HG03039 (cell line): ENCODE data around the gene REEP1.

Experiments used
- ATAC-seq: cut with Tn5 transposase; IDR thresholded peaks from one replicate; pipeline ENCODE4 v1.9.1; 2021; ENCODE audit warnings: mild to moderate bottlenecking, moderate library complexity; ENCODE audit not compliant: unreplicated experiment

Gene REEP1

DNA sequence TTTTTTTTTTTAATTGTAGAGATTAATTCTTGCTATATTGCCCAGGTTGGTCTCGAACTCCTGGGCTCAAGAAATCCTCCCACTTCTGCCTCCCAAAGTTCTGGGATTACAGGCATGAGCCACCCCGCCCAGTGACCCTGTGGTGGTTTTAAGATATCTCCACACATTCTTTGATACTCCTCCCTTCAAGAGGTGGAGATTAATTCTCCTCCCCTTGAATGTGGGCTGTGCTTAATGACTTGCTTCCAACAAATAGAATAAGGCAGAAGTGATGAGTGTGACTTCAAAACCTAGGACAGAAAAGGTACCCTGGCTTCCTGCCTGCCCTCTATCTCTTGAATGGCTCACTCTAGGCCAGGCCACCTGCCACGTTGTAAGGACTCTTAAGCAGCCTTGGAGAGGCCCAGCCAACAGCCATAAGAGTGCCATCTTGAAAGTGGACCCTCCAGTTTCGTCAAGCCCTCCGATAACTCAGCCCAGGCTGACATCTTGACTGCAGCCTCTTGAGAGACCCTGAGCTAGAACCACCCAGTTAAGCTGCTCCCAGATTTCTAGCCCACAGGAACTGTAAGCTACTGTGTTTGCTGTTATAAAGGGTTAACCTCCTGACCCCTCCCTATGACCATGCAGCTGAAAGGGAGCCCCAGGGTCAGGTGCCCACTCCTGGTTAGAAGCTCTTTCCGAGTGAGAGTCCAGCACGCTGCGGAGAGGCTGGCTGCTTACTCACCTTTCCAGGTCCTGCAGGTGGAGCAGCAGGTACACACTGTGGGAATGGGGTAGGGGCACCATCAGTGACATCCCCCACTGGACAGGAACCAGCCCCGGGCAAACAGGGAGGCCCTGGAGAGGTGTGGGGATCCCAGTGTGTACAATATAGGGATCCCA lies 110.5 kb downstream of the REEP1 start:
- ATAC-seq, result no peak

DNA sequence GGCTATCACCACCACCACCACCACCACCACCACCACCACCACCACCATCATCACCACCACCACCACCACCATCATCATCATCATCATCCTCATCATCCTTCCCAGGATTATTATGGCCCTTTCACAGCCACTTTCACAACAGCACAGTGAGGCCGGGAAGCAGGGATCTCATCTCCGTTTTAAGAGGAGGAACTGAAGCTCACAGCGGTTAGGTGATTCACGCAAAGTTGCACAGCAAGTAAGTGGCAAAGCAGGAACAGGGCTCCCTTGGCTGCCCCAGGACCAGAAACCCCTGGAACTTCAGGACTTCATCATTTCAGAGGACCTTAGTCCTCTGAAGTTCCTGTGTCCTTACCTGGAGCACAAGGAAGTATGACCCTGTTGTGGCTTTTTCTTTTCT lies 111.4 kb downstream of the REEP1 start:
- ATAC-seq, result no peak

DNA sequence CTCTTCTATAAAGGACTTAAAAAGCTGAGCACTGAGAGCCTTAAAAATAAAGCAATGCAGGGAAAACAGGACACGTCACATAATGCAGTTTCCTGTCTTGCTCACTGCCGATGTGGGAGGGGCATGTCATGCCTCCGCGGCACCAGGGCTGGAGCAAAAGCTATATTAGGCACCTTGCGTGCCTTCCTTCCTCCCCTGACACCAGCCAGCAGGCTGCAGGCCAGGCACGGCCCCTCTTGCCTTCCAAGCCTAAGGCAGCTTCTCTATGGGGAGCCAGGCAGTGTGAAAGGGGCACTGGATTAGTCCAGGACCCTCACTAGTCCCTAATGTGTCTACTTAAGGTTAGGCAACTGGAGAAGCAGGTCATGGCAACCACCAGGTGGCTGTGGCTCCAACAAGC lies 111.8 kb downstream of the REEP1 start:
- ATAC-seq, result peak; percentile 39

DNA sequence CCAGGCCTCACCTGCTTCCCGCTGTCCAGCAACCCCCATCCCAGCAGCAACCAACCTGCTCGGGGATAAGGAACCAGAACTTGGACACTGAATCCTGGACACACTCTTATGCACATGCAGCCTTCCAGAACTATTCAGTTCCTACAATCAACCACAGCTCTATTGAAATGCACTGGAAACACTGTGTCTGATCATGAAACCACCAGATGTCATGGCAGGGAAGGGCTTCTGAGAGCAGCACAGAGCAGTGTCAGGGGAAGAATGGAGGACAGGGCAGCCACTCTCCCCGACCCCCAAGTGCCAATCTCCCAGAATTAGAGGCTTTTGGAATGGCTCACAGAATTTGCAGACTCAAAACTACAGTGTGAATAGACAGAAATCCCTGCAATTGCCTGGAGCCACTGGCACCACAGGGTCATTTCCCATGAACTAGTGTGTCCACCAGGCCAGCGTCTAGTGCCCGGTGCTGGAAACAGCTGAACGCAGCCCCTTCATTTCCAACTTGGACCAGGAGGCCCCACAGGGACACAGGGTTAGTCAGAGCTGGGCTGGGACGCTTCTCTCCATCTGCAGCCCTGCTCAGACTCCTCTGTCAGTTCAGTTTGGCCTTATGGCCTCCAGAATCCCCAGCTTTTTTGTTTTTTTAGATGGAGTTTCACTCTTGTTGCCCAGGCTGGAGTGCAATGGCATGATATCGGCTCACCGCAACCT lies 112.6 kb downstream of the REEP1 start:
- ATAC-seq, result no peak

DNA sequence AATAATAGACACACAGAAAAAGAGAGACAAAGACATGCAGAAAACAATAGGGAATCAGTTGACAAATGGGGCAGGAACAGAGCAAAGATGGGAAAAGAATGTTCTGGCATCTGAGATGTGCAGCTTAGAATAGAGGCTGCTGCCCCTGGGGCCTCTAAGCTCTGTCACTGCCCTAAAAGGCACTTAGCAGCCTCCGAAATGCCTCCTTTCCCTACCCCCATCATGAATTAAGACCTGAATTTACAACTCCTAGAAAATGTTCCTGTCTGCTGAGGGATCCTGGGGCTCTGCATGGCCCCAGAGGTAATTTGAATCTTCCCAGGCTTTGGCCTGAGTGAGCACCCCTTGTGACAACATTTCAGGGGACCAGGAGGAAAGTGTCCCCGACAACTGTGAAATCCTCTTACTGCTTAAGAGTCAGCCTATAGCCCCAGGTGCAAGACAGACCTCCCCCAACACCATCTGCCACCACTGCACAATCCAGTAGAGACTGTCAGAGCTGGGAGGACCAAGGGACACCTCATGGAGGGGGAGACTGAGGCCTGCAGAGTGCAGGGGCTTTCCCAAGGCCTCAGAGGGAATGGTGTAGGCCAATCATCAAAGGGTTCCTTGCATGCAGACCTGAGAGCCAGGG lies 113.4 kb downstream of the REEP1 start:
- no peak for ATAC-seq

DNA sequence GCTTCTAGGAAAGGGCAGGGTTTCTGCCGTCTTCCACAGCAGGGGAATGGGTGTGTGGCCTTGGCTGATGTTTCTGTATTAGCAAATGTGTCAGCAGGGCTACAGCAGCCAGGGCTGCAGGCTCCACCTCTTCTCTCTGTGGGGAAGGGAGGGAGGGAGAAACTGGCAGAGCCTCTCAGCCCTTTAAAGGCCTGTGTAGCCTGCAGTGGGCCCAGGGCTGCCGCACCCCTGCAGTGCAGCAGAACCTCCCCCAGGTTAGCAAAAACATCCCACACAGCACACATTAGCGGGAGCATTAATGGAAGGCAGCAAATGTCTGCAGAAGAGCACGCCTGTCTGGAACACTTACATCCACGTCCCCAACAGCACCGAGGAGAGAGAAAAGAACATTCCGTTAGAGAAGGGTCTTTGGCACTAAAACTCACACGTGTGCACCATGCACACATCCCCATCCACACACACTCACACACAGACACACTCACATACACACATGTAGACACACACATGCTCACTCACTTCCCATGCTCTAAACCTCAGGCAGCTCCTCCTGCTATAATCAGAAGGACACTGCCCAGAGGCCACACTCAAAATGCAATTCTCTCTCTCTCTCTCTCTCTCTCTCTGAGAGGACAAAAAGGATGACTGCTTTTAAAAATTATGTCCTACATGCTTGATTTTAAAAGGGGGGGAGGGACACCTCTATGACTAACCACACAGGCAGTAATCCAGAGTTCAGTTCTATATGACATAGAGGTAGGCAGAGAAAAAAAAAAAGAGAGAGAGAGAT lies 114.1 kb downstream of the REEP1 start:
- ATAC-seq, result no peak

DNA sequence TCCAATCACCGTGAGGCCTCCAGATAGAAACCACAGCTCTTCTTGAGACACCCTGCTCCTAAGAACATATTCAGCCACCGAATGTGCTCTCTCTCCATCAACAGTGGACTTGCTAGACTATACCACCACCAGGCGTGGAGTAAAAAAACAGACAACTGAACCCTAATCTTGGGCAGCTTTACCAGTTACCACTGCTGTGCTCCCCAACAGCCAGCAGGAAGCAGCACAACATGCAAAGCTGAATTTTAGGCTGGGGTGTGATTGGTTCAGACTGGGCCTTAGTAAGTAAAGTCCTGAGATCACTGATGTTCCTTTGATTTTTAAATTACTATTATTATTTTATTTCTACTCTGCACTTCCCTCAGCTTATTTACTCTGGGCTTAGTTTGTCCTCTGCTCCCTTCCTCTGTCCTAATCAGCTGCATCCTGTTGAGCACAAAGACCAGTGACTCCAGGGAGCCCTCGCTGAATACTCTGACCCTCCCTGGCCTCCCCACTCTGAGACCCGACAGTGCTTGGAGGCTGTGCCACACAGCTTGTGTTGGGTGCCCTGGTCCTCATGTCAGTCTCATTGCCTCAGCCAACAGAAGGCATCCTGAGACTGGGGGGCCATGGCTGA lies 116.3 kb downstream of the REEP1 start:
- peak; percentile 56 for ATAC-seq

DNA sequence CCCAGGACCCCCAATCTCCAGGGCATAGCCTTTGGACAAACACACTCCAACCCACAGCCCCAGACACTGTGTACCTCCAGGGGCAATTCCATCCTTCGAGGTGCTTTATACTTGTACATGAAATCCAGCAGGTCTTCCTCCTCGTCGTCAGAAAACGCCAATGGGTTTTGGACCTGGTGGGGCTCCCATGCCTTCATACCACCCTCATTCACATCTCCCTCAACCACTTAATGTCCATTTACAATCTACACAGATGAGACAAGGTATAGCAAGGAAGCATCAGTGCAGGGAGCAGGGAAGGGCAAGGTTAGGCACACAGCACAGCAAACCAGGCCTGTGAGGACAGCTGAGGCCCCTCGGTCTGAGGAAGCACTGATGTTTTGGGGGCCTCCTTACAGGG lies 117.5 kb downstream of the REEP1 start:
- no peak for ATAC-seq

DNA sequence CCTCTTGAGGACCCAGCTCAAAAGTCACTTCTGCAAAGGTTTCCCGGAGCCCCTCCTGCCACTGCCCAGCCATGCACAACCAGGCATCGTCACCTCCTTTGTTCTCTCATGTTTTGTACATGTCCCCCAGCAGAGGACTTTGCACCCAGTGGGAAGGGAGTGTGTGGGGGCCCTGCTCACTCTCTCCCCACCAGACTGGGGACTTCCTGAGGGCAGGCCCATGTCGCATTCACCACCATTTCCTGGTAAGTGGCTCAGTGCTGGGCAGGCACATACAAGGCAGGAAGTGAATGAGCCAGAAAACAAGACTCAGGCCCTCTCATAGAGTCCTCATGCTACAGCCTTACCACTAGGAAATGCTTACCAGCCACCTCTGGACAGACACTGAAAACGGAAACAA lies 119.3 kb downstream of the REEP1 start:
- ATAC-seq, result no peak

DNA sequence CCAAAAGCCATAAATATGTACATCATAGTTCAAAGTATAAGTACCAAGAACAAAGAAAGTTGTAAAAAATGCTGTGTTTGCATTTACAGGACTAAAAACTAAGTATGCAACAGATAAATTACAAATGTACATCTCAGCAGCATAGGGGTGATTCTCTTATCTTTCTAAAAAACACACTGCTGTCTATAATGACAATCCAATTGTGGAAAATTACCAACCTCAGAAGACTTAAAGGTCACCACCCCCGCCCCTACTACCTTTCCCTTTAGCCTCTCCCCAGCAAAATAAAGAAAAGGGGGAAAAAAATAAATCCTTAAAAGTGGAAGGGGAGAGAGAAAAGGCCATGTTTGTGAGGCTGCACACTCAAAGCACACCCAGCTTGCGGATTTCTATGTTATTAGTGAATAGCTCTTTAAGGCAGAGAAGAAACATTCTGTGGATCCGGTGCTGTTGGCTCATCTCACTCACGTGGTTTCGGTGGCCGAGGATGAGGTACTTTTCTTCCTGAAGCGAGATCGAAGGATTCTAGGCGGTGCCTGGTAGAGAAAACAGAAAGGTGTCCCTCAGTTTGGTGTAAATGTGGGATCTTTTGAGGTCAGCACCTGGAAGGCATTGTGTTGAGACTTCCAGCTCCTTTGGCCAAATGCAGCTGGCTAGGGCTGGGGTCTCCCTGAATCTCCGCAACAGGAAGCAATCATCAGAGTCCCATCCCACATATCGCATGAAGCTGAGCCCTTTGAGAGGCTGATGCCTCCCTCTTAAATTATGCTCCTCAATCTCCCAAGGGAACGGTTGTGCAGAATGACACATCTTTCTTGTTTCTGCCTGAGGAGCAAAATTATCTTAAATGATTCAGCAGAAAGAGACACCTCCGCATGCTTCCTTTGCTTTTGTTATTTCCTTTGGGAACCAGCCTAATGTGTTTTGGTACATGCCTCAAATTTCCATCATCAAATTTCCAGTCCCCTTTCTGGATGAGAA lies 120.6 kb downstream of the REEP1 start:
- no peak for ATAC-seq

DNA sequence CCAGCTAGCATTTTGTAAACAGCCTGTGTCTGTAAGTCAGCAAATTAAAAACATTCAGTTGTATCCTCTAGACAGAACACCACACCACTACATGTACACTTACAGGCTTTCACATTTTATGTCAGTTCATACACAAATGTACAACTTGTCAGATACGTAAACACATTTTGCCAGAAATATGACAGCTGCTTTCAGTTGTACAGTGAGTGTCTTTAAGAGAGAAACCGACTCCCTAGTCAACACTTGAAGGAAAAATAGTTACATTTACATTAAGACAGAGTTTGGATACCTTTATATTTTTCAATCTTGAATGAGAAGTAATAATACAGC lies 123.0 kb downstream of the REEP1 start:
- no peak for ATAC-seq

DNA sequence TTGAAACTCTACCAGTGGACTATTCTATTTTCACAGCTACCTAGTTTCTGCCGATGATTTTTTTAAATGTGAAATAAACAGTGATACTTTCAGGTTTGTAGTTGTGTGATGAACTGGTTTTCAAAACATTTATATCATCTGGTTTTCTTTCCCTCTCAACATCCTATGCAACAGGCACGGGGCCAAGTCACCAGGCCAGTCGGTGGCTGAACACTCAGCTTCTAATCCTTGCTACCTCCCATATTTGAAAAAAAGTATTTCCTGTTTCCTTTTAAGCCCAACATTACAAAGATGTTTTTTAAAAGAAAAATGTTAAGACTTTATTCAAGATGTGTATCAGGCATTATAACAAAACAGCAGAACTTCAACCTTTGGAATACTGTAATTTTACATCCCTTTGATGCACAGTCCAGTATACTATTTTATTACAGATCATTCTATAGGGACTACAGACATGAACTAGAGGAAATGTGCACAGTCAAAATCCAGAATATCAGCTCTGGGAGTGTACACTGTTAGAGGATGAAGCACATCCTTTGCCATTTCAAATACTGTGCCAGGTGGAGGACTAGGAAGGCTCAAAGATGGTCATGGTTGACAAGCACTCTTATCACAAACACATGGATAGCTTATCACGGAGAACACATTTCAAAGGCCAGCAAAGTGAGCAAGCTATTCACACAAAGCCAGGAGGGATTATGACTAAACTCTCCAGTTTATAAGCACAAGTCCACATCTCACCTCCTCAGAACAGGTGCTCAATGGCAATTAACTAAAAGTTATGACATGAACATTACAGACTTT lies 123.5 kb downstream of the REEP1 start:
- ATAC-seq, result no peak

DNA sequence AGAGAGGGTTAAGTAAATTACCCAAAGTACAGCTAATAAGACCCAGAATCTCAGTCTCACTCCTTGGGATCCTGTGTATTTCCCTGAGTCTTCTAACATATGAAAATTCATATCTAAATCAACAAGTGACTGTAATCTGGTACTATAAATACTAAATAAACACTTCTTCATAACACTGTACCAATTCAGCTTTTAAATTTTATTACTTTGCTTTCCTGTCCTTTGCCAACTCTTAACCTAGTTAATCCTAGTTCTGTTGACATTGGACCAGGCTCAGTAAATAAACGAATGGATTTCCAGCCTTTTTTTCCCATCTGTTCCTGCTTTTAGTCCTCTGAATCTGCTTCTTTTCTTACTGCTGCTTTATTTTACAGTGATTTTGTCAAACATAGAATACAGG lies 124.4 kb downstream of the REEP1 start:
- ATAC-seq, result no peak

DNA sequence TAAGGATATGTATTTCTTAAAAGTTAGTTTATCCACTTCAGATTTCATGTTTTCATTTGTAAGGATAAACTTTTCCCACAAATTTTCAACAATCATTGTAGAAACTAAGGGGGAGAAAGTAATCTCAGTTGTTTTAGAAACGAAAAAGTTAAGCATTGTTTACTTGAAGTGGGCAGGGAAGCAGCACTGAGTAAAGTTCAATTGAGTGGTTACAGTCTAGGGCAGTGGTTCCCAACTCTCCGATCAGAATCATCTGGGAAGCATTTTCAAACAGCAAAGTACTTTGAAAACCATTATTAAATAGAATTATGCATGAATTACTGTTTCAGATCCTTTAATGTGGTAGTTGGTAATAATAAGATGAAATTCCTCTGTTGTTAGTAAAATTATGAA lies 125.6 kb downstream of the REEP1 start:
- no peak for ATAC-seq

DNA sequence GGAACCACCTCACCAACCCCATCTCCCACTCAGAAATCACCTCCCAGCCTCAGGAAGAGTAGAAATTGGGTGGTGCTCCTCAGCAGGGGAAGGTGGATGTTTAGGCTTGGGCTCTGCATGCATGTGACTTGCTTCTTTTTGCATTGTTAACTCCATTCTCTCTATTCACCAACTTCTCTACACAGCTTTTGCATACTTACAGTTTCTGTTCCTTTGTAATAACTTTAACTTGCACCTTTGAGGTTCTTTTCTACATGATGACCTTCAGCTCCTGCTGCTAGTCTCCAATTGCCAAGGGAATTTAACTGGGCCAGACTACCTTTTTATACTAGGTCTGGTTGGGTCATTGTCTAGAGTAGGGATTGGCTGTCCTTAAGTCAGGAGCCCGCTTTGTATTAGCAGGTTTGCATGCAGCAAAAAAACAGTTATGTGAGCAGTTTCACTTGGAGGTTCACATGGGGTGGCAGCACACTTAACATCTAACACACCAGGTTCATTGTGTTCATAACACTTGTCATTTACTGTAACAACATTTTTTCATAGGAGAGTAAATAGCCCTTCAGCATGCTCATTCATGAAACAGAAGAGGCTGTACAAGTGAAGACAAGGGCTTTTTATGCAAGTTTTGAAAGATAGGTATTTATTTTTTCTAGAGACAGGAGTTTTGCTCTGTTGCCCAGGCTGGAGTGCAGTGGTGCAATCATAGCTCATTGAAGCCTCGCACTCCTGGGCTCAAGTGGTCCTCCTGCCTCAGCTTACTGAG lies 126.2 kb downstream of the REEP1 start:
- no peak for ATAC-seq

DNA sequence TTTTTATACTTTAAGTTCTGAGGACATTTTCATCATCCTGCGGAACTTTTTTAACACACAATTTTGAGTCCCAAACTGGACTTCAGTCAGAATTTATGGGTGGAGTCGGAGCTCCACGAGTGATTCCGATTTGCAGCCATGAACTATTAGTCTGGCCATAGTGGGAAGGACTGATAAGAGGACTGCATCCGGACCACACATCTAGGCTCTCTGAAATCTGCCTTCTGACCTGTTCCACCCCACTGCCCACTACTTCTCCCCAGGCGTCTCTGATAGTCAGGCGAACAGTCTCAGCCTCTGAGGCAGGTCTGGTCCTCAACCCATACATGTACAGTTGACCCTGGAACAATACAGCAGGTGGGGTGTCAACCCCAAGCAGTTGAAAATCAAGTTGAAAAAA lies 133.0 kb downstream of the REEP1 start:
- no peak for ATAC-seq

DNA sequence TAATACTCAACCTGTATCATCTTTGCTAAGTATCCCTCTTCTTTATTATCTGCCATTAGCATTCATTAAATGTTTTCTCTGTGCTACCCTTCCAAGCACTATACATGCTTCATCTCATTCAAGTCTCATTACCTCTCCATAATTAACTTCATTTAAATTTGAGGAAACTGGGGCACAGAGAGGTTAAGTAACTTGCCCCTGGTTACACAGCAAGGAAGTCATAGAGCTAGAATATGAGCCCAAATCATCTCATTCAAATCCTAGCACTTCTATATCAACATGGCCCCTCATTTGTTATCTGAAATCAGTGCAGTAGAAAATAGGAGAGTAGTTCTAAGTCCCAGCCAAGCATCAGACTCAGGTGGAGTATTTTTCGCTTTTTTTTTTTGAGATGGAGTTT lies 133.8 kb downstream of the REEP1 start:
- ATAC-seq, result no peak

DNA sequence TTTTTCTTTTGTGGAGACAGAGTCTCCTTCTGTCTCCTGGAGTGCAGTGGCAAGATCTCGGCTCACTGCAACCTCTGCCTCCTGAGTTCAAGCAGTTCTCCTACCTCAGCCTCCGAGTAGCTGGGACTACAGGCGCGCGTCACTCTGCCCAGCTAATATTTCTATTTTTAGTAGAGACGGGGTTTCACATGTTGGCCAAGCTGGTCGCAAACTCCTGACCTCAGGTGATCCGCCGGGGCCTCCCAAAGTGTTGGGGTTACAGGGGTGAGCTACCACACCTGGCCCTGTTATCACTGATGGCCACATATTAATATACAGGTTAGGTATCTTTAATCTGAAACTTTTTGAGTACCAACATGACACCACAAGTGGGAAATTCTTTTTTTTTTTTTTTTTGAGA lies 134.7 kb downstream of the REEP1 start:
- ATAC-seq, result no peak
